ENCODE data around the gene TIMM9.
A peak's percentile ranks its signal among the peaks of the same experiment; 100 is the strongest.
"Not testable (repeated sequence)": the region's sequence is repeated elsewhere in the genome, so short reads cannot be mapped to it uniquely, and the experiment has no call there.

The TIMM9 gene, protein sequence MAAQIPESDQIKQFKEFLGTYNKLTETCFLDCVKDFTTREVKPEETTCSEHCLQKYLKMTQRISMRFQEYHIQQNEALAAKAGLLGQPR

DNA sequence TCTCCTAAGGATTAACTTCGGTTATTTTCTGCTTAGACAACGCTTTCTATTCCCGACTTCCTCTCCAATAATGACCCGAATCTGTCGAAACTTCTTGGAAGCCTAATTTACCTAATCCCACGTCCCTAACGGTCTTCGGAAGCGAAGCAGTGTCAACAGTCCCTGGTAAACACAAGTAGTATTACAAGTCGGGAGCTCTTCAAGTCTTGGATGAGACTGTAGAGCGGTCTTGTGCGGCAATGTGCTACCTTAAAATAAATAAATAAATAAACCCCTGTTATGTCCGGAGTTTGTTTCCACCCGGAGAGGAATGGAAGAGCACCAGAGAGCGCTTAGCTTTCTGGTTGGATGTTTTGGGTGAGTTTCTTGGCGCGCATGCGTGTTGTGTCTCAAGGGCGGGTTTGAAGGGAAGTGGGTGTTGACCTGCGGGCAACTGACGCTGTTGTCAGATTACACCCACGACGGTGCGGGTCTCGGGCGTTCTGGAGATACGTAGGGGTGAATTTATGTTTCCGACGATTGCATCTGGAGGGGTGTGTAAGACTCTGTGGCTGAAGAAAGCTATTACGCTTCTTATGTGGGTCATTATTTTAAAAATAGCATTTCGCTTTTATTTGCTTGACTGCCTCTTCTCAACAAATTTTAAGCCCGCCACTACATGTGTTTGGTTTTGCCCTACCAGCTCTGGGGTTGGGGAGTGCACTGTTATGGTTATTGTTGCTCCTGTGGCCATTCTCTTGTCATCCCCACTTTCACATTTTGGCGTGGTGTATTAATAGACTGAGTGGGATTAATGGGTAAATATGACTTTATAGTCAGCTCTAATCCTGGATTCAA is at the start of gene TIMM9, which contains the start of gene KIAA0586:
Gene TIMM9 (minus strand): TSS at position 251 of the 837 bp plus-strand sequence. CDS start 15,586 bp downstream, outside the sequence.
Gene KIAA0586 (plus strand): TSS at position 439 of the 837 bp plus-strand sequence. CDS start 546 bp downstream, outside the sequence.
- peak; percentile 91 to 93 for DNase-seq (ENCODE audit: low read depth in 2 of 2)

DNA sequence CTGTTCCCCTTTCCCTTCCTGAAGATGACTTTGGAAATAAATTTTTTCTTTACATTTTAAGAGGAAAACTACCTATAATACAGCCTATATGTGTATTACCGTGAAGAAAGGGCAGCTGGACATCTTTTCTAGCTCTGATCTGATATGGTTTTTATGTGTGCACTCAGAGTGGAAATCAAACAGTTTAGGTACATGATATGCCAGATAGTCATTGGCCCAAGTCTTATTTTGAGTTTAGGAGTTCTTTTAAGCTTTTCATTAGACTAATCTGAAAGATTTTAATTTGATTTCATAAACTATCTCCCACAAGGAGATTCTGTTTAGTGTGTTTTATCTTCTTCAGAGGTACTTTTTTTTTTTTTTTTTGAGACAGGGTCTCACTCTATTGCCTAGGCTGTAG is 49.0 kb upstream of the TIMM9 start:
- no peak for DNase-seq (ENCODE audit: low read depth in 2 of 2)

DNA sequence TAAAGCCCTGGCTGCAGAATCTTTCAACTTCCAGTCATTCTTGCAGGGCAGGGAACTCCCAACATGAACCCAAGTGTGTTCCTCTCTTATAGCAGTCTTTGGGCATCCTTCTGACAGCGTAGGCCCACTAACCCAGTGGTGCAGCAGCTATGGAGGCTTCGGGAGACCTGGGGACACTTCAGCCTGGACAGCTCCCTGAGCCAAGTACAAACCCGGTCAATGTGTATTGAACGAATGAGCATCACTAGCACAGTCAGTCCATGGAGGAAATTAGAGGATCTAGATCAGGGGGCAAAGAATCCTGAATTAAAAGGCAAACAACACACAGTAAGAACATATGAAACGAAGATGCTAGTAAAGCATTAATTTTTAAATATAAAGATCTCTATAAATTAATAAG is 42.0 kb upstream of the TIMM9 start:
- DNase-seq (ENCODE audit: low read depth in 2 of 2): no peak

DNA sequence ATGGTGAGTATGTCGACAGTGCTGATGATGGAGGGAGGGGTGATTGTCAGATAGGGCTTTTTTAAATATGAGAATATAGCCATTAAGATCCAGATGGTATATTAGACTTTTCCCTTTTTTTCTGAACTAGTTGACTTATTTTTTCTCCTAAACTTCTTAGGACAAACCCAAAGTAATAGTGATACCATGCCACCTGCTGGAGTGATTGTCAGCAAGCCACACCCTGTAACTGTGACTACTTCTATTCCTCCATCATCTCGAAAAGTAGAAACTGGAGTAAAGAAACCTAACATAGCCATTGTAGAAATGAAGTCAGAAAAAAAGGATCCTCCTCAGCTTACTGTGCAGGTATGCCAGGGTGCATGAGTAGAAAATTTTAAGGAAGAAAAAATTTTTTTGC is 40.2 kb upstream of the TIMM9 start:
- DNase-seq (ENCODE audit: low read depth in 2 of 2): no peak

DNA sequence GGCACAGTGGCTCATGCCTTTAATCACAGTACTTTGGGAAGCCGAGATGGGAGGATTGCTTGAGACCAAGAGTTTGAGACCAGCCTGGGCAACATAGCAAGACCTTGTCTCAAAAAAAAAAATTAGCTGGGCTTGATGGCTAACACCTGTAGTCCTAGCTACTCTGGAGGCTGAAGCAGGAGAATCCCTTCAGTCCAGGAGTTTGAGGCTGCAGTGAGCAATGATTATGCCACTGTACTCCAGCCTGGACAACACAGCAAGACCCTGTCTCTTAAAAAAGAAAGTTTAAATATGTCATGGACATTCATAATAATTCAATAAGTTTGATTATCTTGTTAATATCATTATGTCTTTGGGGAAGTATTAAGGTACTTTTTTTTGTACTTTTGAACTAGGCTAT is 39.1 kb upstream of the TIMM9 start:
- no peak for DNase-seq (ENCODE audit: low read depth in 2 of 2)

DNA sequence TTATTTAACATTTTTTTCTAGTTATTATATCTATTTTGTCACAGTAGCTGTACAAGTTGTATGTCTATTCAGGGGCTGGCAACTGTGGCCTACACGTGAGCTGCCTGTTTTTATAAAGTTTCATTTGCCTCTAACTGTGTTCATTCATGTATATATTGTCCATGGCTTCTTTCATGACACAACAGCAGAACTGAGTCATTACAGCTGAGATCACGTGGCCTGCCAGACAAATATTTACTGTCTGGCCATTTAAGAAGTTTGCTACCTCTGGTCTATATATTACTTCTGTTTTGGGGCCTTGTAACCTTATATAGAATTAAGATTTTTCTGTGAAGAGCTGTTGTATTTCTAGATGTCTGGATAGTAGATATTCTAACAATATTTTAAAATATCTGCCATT is 38.1 kb upstream of the TIMM9 start:
- DNase-seq (ENCODE audit: low read depth in 2 of 2): no peak

DNA sequence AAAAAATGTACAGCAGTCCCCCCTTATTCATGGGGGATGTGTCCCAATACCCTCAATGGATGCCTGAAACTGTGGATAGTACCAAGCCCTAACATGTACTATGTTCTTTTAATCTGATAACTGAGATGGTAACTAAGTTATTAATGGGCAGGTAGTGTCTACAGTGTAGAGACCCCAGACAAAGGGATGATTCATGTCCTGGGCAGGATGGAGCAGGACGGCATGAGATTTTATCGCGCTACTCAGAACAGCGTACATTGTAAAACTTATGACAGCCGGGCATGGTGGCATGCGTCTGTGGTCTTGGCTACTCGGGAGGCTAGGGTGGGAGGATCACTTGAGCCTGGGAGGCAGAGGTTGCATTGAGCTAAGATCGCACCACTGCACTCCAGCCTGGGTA is 37.3 kb upstream of the TIMM9 start:
- DNase-seq (ENCODE audit: low read depth in 2 of 2): no peak

DNA sequence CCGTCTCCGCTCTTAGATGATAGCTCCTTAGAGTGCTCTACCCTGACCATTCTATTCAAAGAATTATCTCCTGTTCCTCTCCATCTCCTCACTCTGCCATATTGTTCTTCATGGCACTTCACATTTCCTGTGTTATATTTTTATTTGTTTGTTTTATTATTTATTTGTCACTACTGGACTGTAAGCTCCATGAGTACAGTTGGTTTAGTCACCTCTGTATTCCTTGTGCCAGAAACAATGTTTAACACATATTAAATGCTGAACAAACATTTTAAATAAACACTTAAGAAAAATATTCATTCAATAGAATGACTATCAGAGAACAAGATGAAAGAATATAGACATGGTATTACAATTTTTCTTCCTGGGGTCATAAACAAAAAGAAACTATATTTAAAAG is 35.8 kb upstream of the TIMM9 start:
- no peak for DNase-seq (ENCODE audit: low read depth in 2 of 2)

DNA sequence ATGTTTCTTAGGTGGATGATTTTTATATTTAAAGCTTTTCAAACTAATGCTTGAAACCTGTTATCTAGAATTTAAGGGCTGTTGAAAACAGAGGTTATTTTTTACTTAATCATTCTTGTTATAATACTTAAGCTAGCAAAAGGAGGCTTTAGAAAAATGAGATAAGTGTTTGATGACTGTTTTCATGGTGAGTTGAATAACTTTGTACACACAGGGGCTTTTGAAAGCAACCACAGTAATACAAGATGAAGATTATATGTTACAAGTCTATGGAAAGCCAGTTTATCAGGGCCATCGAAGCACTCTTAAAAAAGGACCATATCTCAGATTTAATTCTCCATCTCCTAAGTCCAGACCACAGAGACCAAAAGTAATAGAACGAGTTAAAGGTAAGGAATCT is 33.4 kb upstream of the TIMM9 start:
- DNase-seq (ENCODE audit: low read depth in 2 of 2): no peak

DNA sequence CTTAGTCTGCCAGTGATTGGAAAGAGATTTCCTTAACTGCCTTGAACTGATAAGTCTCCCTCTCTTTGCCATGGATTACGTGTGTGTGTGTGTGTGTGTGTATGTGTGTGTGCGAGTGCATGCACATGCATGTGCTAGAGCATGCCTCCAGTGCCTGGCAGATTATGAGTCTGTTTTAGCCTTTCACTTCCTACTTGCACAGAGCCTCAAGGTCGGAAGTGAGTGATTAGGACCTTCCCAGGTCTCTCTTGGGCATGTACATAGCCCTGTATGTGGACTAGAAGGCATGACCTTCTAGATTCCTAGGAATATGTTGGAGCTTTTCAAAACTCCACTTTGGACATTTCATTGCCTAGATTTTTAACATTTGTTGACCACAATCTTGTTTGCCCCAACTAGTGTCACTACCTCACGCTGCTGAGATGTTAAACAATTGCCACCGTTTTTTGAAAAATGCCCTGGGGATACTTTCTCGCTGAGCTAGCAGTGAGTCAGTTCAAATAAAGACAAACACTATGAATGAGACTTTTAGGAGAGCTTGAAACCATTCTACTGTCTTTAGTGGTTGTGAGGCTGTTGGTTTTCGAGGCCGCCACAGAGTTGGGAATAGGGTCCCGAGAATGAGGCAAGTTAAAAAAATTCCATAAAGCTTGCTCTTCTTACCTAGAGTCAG is 28.4 kb upstream of the TIMM9 start:
- DNase-seq (ENCODE audit: low read depth in 2 of 2): no peak

DNA sequence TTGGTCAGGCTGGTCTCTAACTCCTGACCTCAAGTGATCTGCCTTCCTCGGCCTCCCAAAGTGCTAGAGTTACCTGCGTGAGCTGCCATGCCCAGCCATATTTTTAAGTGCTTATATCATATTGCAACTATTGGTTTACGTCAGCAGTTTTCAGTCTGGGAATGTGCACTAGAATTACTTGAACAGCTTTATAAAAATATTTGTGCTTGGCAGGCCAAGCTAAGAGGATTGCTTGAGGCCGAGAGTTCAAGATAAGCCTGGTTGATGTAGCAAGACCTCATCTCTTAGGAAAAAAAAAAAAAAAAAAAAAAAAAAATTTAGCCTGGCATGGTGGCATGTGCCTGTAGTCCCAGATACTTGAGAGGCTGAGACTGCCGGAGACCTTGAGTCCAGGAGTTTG is 17.3 kb upstream of the TIMM9 start:
- no peak for DNase-seq (ENCODE audit: low read depth in 2 of 2)

DNA sequence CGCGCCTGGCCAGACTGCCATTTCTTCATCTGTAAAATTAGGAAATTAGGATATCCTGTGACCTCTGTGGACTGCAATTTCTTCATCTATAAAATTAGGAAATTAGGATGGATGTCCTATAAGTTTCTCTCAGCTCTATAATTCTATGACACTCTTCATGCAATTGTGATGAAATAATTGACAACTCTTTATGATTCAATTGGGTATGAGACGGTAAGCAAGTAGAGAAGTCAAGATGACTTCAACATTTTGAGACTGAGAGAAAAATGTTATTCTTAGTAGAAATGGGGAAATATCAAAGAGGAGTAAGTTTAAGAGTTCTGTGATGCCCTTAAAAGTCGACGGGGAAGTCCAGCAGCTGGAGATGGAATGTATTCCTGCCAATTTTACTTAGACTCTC is 12.1 kb upstream of the TIMM9 start:
- DNase-seq (ENCODE audit: low read depth in 2 of 2): no peak

DNA sequence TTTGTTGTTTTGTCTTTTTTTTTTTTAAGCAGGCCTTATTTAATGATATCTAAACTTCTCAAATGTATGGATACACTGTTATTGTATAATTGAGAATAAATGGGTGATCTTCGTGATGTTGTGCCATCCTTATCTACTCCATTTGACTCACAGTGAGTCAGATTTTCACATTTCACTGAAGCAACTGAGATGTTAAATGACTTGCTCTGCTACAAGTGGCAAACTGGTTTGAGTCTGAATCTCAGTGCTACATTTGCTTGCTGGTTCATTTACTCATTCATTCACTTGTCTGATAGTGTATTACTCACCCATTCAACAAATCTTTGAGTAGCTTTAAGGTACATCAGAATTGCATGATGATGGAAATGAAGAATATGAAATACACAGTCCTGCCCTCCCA is 2.8 kb upstream of the TIMM9 start:
- DNase-seq (ENCODE audit: low read depth in 2 of 2): no peak

DNA sequence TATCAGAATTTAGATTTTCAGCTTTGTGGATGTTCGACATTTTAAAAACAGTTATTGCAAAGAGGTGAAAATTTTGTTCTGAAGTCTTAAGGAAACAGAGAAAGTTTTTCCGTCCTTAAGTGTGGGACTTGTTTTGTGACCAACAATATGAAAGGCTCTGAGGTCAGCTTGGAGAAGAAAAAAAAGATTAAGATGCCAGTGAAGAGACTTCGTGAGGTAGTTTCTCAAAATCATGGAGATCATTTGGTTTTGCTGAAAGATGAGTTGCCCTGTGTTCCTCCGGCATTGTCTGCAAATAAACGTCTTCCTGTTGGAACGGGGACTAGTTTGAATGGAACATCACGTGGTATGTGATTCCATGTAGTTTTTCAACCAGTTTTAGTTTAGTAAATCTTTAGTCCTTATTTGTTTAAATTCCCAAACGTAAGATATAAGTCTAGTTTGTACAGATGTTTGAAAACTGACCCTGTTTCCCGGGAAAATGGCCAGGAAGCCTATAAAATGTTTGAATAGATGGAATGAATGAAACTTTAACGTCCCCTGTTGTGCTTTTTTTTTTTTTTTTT is 870 bp upstream of the TIMM9 start:
- no peak for DNase-seq (ENCODE audit: low read depth in 2 of 2)

DNA sequence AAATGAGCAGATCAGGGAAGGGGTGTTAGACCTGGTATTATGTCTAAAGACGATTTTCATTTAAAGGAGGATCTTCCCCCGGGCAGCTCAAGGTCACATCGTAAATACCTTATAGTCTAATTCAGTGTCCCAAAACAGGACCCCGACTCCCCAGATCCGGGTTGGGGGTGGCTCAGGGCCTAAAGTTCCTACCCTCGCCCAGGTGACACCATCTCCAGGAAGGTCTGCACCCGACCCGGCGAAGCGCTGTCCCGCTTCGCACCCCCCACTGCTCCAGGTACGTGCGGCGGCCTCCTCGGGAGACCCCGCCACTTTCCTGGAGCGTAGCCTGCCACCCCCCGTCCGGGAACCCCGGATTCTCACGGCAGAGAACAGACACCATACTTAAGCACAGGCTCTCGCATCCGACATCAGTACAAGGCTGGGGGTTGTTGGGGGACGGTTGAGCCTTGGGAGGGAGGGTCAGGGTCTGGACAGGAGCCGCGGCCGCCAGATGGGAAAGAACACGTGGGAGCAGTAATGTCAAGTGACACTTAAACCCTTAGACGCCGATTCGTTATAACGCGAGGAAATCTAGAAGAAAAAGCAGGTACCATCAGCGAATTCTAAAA is 556 bp downstream of the TIMM9 start:
- DNase-seq (ENCODE audit: low read depth in 2 of 2): peak; percentile 22 to 30

DNA sequence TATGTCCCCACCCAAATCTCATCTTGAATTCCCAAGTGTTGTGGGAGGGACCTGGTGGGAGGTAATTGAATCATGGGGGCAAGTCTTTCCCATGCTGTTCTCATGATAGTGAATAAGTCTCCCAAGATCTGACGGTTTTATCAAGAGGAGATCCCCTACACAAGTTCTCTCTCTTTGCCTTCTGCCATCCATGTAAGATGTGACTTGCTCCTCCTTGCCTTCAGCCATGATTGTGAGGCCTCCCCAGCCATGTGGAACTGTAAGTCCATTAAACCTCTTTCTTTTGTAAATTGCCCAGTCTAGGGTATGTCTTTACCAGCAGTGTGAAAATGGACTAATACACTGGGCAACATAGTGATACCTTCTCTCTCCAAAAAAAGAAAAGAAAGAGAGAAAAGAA is 10.4 kb downstream of the TIMM9 start:
- DNase-seq (ENCODE audit: low read depth in 2 of 2): not testable (repeated sequence)

DNA sequence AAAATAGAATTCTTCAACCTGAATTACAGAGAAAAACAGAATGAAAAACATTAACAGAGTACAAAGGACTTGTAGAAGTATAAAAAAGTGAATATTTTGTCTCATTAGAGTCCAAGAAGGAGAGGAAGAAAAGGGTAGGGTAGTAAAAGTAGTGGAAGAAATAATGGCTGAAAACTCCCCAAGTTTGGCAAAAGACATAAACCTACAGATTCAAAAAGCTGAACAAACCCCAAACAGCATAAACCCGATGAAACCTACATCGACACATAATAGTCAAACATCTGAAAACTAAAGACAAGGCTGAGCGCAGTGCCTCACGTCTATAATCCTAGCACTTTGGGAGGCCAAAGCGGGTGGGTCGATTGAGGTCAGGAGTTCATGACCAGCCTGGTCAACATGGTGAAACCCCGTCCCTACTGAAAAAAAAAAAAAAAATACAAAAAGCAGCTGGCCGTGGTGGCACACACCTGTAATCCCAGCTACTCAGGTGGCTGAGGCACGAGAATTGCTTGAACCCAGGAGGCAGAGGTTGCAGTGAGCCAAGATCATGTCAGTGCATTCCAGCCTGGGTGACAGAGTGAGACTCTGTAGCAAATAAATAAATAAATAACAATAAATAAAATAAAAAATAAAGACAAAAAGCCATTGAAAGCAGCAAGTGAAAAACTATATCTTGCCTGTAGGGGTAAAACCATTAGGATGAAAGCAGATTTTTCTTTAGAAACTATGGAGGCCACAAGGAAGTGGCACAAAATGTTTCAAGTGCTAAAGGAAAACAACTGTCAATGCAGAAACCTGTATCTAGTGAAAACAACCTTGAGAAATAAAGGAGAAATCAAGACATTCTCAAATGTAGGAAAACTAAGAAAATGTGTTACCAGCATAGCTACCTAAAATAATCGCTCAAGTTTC is 11.4 kb downstream of the TIMM9 start:
- DNase-seq (ENCODE audit: low read depth in 2 of 2): no peak

DNA sequence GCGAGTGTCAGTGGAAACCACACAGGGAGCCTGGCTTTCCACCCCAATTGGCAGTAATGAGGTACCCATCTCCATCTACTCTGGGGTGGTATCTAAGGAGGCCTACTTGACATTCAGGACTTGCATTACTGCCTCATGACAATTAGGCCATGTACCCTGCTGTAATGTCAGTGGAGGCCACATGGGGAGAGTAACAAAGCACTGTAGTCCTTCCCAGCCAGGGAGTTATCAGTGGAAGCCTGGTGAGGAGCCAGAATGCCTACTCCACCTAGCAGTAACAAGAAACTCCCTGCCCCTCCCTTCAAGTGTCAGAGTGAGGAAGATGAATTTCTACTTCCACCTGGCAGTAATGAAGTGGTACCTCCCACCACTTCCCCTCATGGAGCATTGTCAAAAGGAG is 12.5 kb downstream of the TIMM9 start:
- no peak for DNase-seq (ENCODE audit: low read depth in 2 of 2)

DNA sequence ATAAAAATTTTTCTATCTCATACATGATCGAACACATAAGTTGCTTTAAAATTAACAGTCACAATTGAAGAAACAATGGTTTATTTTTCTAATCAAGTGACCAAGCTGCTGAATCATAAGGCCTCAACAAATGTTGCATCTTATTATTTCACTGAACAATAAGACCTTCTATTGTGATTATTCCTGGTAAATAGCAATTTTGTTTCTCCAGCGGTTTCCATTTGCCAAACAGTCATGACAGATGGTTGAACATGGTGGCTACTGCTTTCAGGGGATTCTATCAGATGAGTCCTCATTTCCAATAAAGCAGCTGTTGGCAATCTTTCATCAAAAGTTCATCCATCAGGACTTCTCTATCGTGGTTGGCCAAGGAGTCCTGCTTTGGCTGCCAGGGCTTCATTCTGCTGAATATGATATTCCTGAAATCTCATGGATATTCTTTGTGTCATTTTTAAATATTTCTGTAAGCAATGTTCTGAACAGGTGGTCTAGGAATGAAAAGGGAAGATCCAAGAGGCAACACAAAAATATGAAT is 18.6 kb downstream of the TIMM9 start:
- DNase-seq (ENCODE audit: low read depth in 2 of 2): no peak

DNA sequence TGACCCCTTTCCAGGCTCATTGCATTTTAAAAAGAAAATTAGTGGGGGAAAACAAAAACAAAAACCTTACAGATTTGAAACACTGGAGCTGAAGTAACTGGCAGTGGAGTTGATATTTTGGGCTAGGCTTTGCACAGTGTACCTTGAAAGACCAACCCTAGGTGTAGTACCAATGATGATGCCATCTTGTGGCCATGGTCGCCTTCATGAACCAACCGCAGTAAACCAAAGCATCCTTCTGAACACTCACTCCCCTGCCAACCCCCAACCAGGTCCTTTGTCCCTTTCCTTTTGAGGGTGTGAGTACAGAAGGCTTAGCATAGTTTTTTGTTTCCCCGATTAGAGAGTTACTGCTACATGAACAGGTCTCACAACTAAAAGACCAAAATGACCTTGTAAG is 25.7 kb downstream of the TIMM9 start:
- no peak for DNase-seq (ENCODE audit: low read depth in 2 of 2)

DNA sequence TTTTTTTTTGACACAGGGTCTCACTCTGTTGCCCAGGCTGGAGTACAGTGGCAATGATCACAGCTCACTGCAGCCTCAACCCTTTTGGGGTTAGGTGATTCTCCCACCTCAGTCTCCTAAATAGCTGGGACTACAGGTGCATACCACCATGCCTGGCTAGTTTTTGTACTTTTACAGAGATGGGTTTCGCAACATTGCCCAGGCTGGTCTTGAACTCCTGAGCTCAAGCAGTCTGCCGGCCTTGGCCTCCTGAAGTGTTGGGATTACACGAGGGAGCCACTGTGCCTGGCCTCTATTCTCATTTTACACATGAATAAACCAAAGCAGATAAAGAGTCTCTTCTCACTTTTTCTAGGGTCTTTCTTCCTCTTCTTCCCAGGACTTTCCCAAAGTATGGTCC is 28.4 kb downstream of the TIMM9 start:
- DNase-seq (ENCODE audit: low read depth in 2 of 2): no peak

Data from stimulated activated CD4-positive, alpha-beta T cell treated with anti-CD3 and anti-CD28 coated beads, Interleukin-12 subunit alpha, Interleukin-12 subunit beta, amount 100 ng/mL, for 24 hours (primary cell).